Measurements from ENCODE around the gene XRCC5.

DNA sequence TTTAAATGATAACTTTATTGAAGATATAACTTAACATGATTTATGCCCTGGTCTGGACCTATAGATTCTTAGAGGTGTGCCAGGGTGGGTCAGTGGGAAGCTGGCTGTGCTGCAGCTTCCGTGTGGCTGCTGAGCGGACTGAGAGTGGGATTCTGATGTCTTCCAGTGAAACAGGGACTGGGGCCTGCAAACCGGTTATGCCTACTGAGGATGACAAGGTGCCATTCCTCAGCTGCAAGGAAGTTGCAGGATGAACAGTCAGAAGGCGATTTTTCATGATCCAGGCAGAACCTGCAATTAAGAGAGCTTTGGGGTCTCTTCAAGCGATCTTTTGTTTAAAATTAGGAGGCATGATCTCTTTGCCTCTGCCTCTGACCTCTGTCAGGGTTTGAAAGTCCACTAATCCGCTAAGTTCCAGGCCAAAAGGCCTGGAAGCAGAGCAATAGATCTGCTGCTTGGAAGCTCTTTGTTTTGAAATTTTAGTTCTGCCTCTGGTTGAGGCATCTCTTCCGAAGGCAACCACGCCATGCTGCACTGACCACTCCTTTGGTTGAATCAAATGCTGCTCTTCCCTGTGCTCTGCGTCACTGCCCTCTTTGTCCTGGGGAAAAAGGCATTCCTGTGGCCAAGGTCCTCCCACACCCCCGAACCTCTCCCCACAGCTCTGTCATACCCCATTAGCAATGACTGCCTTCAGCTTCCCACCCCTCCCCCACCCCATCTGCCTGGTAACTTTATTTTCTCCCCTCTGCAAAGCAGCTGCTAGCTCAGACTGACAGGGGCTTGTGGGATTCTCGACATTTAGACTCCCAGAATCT is 25.5 kb upstream of the XRCC5 start:
- TF ChIP-seq POLR2AphosphoS5 (IDR thresholded peaks at IDR 0.05; ENCODE audit: low read depth, low read length), result no peak
- no peak for TF ChIP-seq POLR2A (IDR thresholded peaks at IDR 0.05; ENCODE audit: low read depth, low read length)
- no peak for TF ChIP-seq TAF1 (IDR thresholded peaks at IDR 0.05; ENCODE audit: borderline replicate concordance, low read depth, low read length)

Data from GM12892 (cell line).